NCI-H510A treated with DMSO at 0.1 percent for 48 hours (cell line): ENCODE data around the gene PARD6G.
A peak's percentile ranks its signal among the peaks of the same experiment; 100 is the strongest.

Source experiments
- DNase-seq: peaks from one replicate; lab custom pipeline; 2025; lab: John Stamatoyannopoulos, UW

The PARD6G gene

GRCh38 chr18:80210312-80211083 lies 36.8 kb downstream of the PARD6G start:
- DNase-seq, result no peak

DNA sequence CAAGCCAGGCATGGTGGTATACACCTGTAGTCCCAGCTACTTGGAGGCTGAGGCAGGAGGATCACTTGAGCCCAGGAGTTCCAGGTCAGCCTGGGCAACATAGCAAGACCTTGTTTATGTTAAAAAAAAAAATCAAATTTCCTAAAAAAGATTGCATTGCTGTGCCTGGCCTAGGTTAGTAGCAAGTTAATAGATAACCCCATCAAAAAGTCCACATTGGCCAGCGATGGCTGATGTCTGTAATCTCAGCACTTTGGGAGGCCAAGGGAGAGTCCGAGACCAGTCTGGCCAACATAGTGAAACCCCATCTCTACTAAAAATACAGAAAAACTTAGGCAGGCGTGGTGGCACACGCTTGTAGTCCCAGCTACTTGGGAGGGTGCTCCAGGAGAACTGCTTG lies 38.7 kb downstream of the PARD6G start:
- DNase-seq, result no peak

DNA sequence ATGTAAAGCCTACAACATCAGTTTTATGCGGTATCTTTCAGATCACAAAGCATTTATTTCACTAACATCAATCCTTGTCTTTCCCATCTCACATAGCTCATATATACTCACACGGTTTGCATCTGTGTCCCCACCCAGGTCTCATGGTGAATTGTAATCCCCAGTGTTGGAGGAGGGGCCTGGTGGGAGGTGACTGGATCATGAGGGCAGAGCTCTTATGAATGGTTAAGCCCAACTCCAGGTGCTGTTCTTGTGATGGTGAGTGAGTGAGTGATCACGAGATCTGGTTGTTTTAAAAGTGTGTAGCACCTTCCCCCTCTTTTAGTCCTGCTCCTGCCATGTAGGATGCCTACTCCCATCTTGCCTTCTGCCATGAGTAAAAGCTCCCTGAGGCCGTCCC lies 42.0 kb downstream of the PARD6G start:
- no peak for DNase-seq

DNA sequence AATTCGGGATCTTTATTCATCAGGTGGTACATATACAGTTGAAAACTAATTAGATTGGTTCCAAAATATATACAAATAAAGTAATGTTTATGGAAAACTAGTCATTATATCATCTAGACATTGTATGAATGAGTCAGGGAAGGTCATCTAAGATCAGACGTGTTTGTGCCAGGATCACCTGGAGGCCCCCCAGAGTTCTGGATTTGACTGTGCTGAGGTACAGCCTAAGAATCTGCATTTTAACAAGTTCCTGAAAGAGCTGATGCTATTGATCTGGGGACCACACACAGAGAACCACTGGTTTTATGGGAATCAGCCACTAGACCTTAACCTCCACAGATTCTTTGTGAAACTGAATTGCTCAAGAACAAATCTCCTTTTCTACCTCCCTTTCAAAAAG lies 43.2 kb downstream of the PARD6G start:
- no peak for DNase-seq

GRCh38 chr18:80203249-80203648 lies 44.1 kb downstream of the PARD6G start:
- no peak for DNase-seq

GRCh38 chr18:80202264-80202998 lies 44.9 kb downstream of the PARD6G start:
- DNase-seq, result no peak

DNA sequence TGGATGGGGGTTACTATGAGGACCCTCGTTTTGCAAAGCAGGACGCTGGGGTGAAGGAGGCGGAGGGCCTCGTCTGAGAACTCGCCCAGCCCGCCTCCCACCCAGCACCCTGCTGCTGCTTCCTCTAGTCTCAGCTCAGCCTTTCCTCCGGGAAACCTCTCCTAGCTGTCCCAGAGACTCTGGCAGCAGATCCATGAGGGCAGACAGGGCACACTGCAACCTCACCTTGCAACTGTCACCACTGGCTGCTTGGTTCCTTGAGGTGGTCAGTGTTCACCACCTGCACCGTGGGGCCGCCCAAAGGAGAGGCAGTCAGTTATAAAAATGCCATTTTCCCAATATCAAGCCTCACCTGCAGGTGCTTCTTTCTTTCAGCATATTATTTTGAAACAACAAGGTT lies 45.6 kb downstream of the PARD6G start:
- no peak for DNase-seq

- DNase-seq, result peak; percentile 46
Measured at GRCh38 chr18:80200932-80201672, 46.2 kb downstream of the PARD6G start.

GRCh38 chr18:80200171-80200931 lies 47.0 kb downstream of the PARD6G start:
- peak; percentile 48 for DNase-seq

DNA sequence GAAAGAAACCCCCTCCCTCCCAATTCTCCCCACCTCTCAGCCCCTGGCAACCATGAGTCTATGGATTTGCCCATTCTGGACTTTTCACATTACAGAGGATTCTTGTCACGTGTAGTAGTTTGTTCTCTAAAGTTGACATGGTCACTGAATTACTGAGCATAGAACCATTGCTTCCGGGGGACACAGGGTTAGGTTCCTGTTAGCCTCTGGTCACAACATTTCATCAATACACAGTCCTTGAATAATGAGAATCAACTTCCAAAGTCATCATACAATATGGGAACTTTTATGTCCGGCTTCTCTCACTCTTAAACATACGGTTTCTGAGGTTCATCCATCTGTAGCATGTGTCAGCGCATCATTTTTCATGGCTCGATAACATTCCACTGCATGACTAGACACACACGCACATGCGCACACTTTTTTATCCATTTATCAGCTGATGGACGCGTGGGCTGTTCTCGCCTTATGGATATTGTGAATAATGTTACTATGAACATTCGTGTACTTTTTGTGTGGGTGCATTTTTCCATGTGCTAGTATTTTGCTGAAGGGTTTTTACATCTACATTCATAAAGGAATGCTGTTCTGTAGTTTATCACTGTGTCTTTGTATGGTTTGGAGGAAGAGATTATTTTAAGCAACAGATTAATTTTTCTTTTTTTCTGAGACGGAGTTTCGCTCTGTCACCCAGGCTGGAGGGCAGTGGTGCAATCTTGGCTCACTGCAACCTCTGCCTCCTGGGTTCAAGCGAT lies 48.1 kb downstream of the PARD6G start:
- no peak for DNase-seq

- DNase-seq, result no peak
Measured at GRCh38 chr18:80198391-80198790, 48.9 kb downstream of the PARD6G start.

- no peak for DNase-seq
Measured at GRCh38 chr18:80197528-80197927, 49.8 kb downstream of the PARD6G start.

DNA sequence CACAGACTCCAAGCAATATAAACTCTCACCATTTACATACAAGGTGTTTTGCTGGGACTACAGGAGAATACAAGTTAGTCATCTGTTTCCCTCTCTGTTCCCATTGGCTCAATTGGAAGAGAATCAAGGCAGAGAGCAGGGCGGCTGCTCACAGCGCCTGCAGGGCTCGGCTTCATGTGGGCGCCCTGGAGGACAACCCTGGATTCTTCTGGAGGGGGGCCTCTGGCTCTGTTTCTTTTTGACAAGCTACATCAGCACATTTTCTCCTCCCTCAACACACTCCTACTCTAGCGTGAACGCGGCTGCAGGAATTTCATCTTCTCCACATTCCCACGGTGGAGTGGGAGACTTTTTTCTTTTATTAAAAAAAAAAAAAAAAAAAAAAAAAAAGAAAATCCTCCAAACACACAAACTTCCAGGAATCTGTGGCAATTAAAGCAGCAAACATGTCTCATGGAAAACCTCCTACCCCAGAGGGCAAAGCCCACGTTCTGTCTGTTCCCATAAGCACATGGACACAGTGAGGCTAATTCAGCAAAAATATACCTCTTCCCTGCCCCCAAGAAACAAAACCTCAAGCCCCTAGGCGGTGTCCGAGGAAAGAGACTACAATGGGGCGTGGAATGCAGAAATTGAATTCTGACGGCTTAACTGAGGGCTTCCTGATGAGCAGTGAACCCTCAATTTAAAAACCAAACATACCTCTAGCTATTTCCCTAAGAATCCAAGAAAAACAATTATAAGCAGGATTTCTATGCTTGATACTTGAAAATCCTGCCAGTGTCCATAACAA lies 50.6 kb downstream of the PARD6G start:
- DNase-seq, result no peak

- no peak for DNase-seq
Measured at GRCh38 chr18:80194874-80195570, 52.3 kb downstream of the PARD6G start.

DNA sequence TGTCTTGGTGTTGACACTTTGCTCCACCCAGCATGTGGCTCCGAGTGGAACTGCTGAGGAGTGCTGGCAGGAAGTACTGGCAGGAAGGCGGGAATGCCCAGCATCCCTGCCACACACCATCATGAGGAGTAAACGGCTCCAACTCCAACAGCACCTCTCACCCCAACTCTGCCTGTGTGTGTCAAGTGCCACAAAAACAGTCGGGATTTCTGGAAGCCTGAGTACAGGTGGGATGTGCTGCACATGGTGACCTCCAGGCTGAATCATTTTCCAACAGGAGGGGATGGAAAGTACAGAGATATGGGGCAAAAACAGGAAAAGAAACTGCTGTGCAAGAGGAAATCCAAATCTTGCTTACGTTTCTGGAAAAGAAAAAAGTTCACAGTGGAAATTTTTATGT lies 53.6 kb downstream of the PARD6G start:
- DNase-seq, result no peak

GRCh38 chr18:80192653-80193385 lies 54.5 kb downstream of the PARD6G start:
- DNase-seq, result no peak

GRCh38 chr18:80191907-80192652 lies 55.2 kb downstream of the PARD6G start:
- DNase-seq, result no peak

DNA sequence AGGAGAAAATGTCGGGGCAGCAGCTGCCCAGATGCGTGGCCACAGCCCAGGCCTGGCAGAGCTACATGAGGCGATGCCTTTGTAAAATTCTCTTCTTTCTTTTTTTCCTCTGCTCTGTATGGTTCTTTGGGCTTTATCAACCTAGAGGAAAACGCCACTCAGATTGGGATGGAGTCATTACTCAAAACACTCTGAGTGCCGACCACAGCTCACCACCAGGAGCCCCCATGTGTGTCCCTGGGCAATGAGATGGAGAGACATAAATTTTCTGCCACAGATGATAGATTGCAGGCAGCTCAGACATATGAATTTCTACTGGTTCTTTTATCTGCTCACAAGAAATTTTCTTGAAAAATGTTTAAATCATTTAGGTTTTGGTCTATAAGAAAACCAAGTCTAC lies 56.0 kb downstream of the PARD6G start:
- no peak for DNase-seq
